ENCODE data around the gene CACNA2D3. TPM values are rescaled to one million over a fixed set of nuclear protein-coding genes. Genes with fewer than 3 reads are reported as not detected.

CACNA2D3 gene
- total RNA-seq, 2 donors from 2014 or later: 0.97 TPM; not detected in 1

DNA sequence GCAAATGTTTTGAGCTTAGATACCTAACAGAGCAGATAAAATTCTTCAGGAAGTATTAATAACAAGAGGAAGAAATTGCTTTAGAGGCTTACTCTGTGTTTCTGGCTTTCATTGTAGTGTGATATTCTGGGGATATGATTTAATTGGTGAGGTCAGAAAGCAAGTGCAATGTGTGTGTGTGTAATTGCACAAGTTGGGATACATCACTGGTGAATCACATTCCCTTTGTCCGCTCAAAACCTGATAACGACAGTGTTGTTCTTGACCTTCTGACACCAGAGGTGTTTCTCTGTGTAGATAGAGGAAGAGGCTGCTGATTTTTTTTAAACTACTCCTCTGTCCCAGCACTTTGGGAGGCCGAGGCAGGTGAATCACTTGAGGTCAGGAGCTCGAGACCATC, 161.1 kb downstream of the CACNA2D3 start:
- H3K36me3 Mint-ChIP-seq (ENCODE audit: low read depth): no peaks in the 10 kb centered on the region
- peaks cover 30% of the 10 kb centered on the region for H3K9me3 Mint-ChIP-seq

DNA sequence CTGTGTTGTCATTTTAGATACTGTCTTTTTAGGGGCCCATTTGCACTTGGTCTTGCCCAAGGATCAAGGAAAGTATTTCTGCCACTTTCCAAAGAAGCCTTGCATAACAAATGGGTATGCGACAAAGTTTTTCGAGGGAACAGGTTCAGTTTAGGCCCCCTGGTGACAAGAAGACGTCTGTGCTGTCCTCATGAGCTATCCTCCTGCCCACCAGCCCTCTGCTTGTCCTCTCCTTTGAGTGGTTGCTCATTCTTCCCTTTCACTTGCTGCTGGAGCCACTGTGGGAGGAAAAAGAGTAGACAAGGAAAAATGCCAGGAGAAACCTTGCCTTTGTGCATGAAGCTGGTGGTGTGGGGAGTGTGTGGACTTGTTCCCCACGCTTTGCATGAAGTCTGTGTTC, 171.9 kb downstream of the CACNA2D3 start:
- no peak overlapping the region for H3K27ac Mint-ChIP-seq
- Histone ChIP-seq H3K27me3 (ENCODE audit: control insufficient read depth, insufficient read depth, low read length, poor library complexity, severe bottlenecking) (no peaks in the 10 kb centered on the region), H3K36me3 (ENCODE audit: control insufficient read depth, insufficient read depth, low read length) (no peaks in the 10 kb centered on the region), H3K9me3 (ENCODE audit: control insufficient read depth, low read length) (no peaks in the 10 kb centered on the region), H3K4me1 (ENCODE audit: control insufficient read depth, insufficient read depth, low read length) (no peaks in the 10 kb centered on the region), H3K9ac (ENCODE audit: extremely low read depth, low read length, poor library complexity, severe bottlenecking) (no peak overlapping the region), H3K4me3 (ENCODE audit: low read length) (no peak overlapping the region), H3K27ac (ENCODE audit: low read depth, low read length) (no peak overlapping the region)
- peak; percentile 70 for DNase-seq
- TF ChIP-seq, protein P1, sequence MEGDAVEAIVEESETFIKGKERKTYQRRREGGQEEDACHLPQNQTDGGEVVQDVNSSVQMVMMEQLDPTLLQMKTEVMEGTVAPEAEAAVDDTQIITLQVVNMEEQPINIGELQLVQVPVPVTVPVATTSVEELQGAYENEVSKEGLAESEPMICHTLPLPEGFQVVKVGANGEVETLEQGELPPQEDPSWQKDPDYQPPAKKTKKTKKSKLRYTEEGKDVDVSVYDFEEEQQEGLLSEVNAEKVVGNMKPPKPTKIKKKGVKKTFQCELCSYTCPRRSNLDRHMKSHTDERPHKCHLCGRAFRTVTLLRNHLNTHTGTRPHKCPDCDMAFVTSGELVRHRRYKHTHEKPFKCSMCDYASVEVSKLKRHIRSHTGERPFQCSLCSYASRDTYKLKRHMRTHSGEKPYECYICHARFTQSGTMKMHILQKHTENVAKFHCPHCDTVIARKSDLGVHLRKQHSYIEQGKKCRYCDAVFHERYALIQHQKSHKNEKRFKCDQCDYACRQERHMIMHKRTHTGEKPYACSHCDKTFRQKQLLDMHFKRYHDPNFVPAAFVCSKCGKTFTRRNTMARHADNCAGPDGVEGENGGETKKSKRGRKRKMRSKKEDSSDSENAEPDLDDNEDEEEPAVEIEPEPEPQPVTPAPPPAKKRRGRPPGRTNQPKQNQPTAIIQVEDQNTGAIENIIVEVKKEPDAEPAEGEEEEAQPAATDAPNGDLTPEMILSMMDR (conservative IDR thresholded peaks at IDR 0.05): peak; percentile 72
- H3K4me3 Mint-ChIP-seq: no peak overlapping the region
- peaks cover 5% of the 10 kb centered on the region for H3K9me3 Mint-ChIP-seq
- WGBS, 2 experiments (ENCODE audit: insufficient coverage in 1 of 2, insufficient read length in 1 of 2): 30 to 56% methylated on average over 3 to 4 of the region's 4 CpGs
- H3K36me3 Mint-ChIP-seq (ENCODE audit: low read depth): no peaks in the 10 kb centered on the region
- H3K4me1 Mint-ChIP-seq: no peaks in the 10 kb centered on the region
- peaks cover 8% of the 10 kb centered on the region for H3K27me3 Mint-ChIP-seq (ENCODE audit: insufficient read depth)

More for the DNA sequence above, 161.1 kb downstream of the CACNA2D3 start:
- no peaks in the 10 kb centered on the region for H3K27me3 Mint-ChIP-seq (ENCODE audit: insufficient read depth)
- no peak overlapping the region for H3K4me3 ChIP-seq (ENCODE audit: low read length)
- TF ChIP-seq, protein P1 (conservative IDR thresholded peaks at IDR 0.05): no peak
- no peak overlapping the region for H3K27ac ChIP-seq (ENCODE audit: low read depth, low read length)
- no peaks in the 10 kb centered on the region for H3K4me1 Mint-ChIP-seq
- no peak overlapping the region for H3K9ac ChIP-seq (ENCODE audit: extremely low read depth, low read length, poor library complexity, severe bottlenecking)
- H3K27ac Mint-ChIP-seq: no peak overlapping the region
- WGBS, 2 experiments (ENCODE audit: insufficient coverage in 1 of 2, insufficient read length in 1 of 2): 87 to 100% methylated on average over 2 to 4 of the region's 4 CpGs
- no peak overlapping the region for H3K4me3 Mint-ChIP-seq
- no peaks in the 10 kb centered on the region for H3K4me1 ChIP-seq (ENCODE audit: control insufficient read depth, insufficient read depth, low read length)
- no peaks in the 10 kb centered on the region for H3K36me3 ChIP-seq (ENCODE audit: control insufficient read depth, insufficient read depth, low read length)
- peaks cover 5% of the 10 kb centered on the region for H3K9me3 ChIP-seq (ENCODE audit: control insufficient read depth, low read length)
- DNase-seq: no peak
- H3K27me3 ChIP-seq (ENCODE audit: control insufficient read depth, insufficient read depth, low read length, poor library complexity, severe bottlenecking): no peaks in the 10 kb centered on the region

DNA sequence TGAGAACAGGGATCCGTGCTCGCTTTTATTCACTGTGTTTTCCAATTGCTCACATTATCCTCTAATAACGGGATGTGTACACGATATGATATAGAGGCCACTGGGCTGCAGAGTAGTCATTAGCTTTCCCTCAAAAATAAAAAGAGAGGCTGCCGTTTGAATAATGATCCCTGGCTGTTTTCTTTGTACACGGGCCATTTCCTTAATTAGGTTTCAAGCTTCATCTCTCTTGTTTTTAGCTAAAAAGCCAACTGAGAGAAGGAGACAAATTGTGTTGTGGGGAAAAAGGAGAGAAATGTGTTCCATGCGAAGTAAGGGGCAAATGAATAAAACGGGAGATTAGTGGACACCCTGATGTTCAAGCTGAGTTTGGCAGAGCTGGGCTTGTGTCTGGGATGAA, 174.2 kb downstream of the CACNA2D3 start:
- 67 to 83% methylated on average over 6 to 8 of the region's 8 CpGs for WGBS, 2 experiments (ENCODE audit: insufficient coverage in 1 of 2, insufficient read length in 1 of 2)
- Histone ChIP-seq H3K9ac (ENCODE audit: extremely low read depth, low read length, poor library complexity, severe bottlenecking) (no peak overlapping the region), H3K4me3 (ENCODE audit: low read length) (no peak overlapping the region), H3K4me1 (ENCODE audit: control insufficient read depth, insufficient read depth, low read length) (no peaks in the 10 kb centered on the region), H3K36me3 (ENCODE audit: control insufficient read depth, insufficient read depth, low read length) (no peaks in the 10 kb centered on the region), H3K27ac (ENCODE audit: low read depth, low read length) (no peak overlapping the region), H3K9me3 (ENCODE audit: control insufficient read depth, low read length) (no peaks in the 10 kb centered on the region), H3K27me3 (ENCODE audit: control insufficient read depth, insufficient read depth, low read length, poor library complexity, severe bottlenecking) (no peaks in the 10 kb centered on the region)
- Mint-ChIP-seq H3K27ac (no peak overlapping the region), H3K9me3 (no peaks in the 10 kb centered on the region), H3K36me3 (ENCODE audit: low read depth) (no peaks in the 10 kb centered on the region), H3K4me3 (no peak overlapping the region), H3K4me1 (no peaks in the 10 kb centered on the region), H3K27me3 (ENCODE audit: insufficient read depth) (peaks cover 8% of the 10 kb centered on the region)
- DNase-seq: no peak
- TF ChIP-seq, protein P1 (conservative IDR thresholded peaks at IDR 0.05): no peak

Data from endodermal cell (in vitro differentiated cells).